ENCODE measurements around the gene RYR1. TPM values are rescaled to one million over a fixed set of nuclear protein-coding genes. Genes with fewer than 3 reads are reported as not detected.

The RYR1 gene
- total RNA-seq, 2 donors from 2014 or later, result 0.84 to 3.3 TPM

GRCh38 chr19:38527466-38528136 lies 94.1 kb downstream of the RYR1 start:
- Histone ChIP-seq H3K9me3 (ENCODE audit: control insufficient read depth, low read length) (no peaks in the 10 kb centered on the region), H3K9ac (ENCODE audit: extremely low read depth, low read length, poor library complexity, severe bottlenecking) (no peak overlapping the region), H3K36me3 (ENCODE audit: control insufficient read depth, insufficient read depth, low read length) (no peaks in the 10 kb centered on the region), H3K27me3 (ENCODE audit: control insufficient read depth, insufficient read depth, low read length, poor library complexity, severe bottlenecking) (no peaks in the 10 kb centered on the region), H3K4me3 (ENCODE audit: low read length) (no peak overlapping the region), H3K27ac (ENCODE audit: low read depth, low read length) (no peak overlapping the region), H3K4me1 (ENCODE audit: control insufficient read depth, insufficient read depth, low read length) (no peaks in the 10 kb centered on the region)
- H3K4me1 Mint-ChIP-seq, result no peaks in the 10 kb centered on the region
- H3K9me3 Mint-ChIP-seq, result no peaks in the 10 kb centered on the region
- H3K27ac Mint-ChIP-seq, result no peak overlapping the region
- H3K4me3 Mint-ChIP-seq, result no peak overlapping the region
- 94 to 98% methylated on average over 24 to 32 of the region's 32 CpGs for WGBS, 2 experiments (ENCODE audit: insufficient coverage in 1 of 2, insufficient read length in 1 of 2)
- TF ChIP-seq, protein P1, sequence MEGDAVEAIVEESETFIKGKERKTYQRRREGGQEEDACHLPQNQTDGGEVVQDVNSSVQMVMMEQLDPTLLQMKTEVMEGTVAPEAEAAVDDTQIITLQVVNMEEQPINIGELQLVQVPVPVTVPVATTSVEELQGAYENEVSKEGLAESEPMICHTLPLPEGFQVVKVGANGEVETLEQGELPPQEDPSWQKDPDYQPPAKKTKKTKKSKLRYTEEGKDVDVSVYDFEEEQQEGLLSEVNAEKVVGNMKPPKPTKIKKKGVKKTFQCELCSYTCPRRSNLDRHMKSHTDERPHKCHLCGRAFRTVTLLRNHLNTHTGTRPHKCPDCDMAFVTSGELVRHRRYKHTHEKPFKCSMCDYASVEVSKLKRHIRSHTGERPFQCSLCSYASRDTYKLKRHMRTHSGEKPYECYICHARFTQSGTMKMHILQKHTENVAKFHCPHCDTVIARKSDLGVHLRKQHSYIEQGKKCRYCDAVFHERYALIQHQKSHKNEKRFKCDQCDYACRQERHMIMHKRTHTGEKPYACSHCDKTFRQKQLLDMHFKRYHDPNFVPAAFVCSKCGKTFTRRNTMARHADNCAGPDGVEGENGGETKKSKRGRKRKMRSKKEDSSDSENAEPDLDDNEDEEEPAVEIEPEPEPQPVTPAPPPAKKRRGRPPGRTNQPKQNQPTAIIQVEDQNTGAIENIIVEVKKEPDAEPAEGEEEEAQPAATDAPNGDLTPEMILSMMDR (conservative IDR thresholded peaks at IDR 0.05), result no peak
- no peaks in the 10 kb centered on the region for H3K36me3 Mint-ChIP-seq (ENCODE audit: low read depth)
- H3K27me3 Mint-ChIP-seq (ENCODE audit: insufficient read depth), result no peaks in the 10 kb centered on the region
- peak; percentile 81 for DNase-seq

DNA sequence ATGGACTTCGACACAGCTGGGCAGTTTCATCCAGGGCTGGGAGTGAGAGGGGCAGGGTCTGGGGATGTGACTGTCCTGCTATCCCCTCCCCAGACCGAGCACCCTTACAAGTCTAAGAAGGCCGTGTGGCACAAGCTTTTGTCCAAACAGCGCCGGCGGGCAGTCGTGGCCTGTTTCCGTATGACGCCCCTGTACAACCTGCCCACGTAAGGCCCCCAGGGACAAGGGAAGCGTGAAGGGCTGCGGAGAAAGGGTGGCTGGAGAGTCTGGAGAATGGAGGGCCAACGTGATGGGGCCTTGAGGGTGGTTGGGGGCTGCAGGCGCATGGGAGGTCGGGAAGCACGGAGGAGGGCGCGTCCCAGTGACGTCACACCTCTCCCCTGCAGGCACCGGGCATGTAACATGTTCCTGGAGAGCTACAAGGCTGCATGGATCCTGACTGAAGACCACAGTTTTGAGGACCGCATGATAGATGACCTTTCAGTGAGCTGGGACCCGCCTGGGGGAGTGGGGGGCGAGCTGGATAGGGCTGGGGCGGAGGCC lies 94.8 kb downstream of the RYR1 start:
- 93 to 98% methylated on average over 12 to 24 of the region's 24 CpGs for WGBS, 2 experiments (ENCODE audit: insufficient coverage in 1 of 2, insufficient read length in 1 of 2)
- no peaks in the 10 kb centered on the region for H3K4me1 ChIP-seq (ENCODE audit: control insufficient read depth, insufficient read depth, low read length)
- no peaks in the 10 kb centered on the region for H3K36me3 ChIP-seq (ENCODE audit: control insufficient read depth, insufficient read depth, low read length)
- no peak overlapping the region for H3K27ac ChIP-seq (ENCODE audit: low read depth, low read length)
- Mint-ChIP-seq H3K27me3 (ENCODE audit: insufficient read depth) (no peaks in the 10 kb centered on the region), H3K9me3 (no peaks in the 10 kb centered on the region), H3K36me3 (ENCODE audit: low read depth) (no peaks in the 10 kb centered on the region), H3K4me1 (no peaks in the 10 kb centered on the region), H3K27ac (no peak overlapping the region), H3K4me3 (no peak overlapping the region)
- H3K27me3 ChIP-seq (ENCODE audit: control insufficient read depth, insufficient read depth, low read length, poor library complexity, severe bottlenecking), result no peaks in the 10 kb centered on the region
- DNase-seq, result no peak
- TF ChIP-seq, protein P1 (conservative IDR thresholded peaks at IDR 0.05), result no peak
- H3K9me3 ChIP-seq (ENCODE audit: control insufficient read depth, low read length), result no peaks in the 10 kb centered on the region
- H3K4me3 ChIP-seq (ENCODE audit: low read length), result no peak overlapping the region
- H3K9ac ChIP-seq (ENCODE audit: extremely low read depth, low read length, poor library complexity, severe bottlenecking), result no peak overlapping the region

- DNase-seq, result no peak
- H3K27me3 Mint-ChIP-seq (ENCODE audit: insufficient read depth), result no peaks in the 10 kb centered on the region
- WGBS, 2 experiments (ENCODE audit: insufficient coverage in 1 of 2, insufficient read length in 1 of 2), result 90 to 91% methylated on average over 5 to 6 of the region's 6 CpGs
- TF ChIP-seq, protein P1 (conservative IDR thresholded peaks at IDR 0.05), result no peak
- no peaks in the 10 kb centered on the region for H3K4me1 Mint-ChIP-seq
- peaks cover 1% of the 10 kb centered on the region for H3K9me3 Mint-ChIP-seq
- H3K36me3 Mint-ChIP-seq (ENCODE audit: low read depth), result no peaks in the 10 kb centered on the region
- H3K27ac Mint-ChIP-seq, result no peak overlapping the region
- Histone ChIP-seq H3K36me3 (ENCODE audit: control insufficient read depth, insufficient read depth, low read length) (no peaks in the 10 kb centered on the region), H3K27me3 (ENCODE audit: control insufficient read depth, insufficient read depth, low read length, poor library complexity, severe bottlenecking) (no peaks in the 10 kb centered on the region), H3K9ac (ENCODE audit: extremely low read depth, low read length, poor library complexity, severe bottlenecking) (no peak overlapping the region), H3K27ac (ENCODE audit: low read depth, low read length) (peak overlapping the region; percentile 83), H3K9me3 (ENCODE audit: control insufficient read depth, low read length) (no peaks in the 10 kb centered on the region), H3K4me1 (ENCODE audit: control insufficient read depth, insufficient read depth, low read length) (no peaks in the 10 kb centered on the region), H3K4me3 (ENCODE audit: low read length) (no peak overlapping the region)
- H3K4me3 Mint-ChIP-seq, result no peak overlapping the region
These were observed 95.4 kb downstream of the RYR1 start for GRCh38 chr19:38528931-38529330.
